Central memory CD4-positive, alpha-beta T cell (primary cell): ENCODE data around the gene HS3ST6.
"Not testable (repeated sequence)": the region's sequence is repeated elsewhere in the genome, so short reads cannot be mapped to it uniquely, and the experiment has no call there.

Experiments
- DNase-seq: peaks from one replicate; pipeline ENCODE4 v3.0.0; 2022

Gene HS3ST6

DNA sequence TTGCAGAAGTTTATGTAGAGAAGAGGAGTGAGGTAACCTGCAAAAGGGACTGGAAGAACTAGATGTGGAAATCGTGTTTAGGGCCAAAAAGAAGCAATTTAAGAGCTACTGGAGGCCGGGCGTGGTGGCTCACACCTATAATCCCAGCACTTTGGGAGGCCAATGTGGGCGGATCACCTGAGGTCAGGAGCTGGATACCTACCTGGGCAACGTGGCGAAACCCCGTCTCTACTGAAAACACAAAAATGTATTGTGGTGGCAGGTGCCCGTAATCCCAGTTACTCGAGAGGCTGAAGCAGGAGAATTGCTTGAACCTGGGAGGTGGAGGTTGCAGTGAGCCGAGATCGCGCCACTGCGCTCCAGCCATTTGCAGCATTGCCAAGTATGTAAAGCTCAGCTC lies 42.1 kb downstream of the HS3ST6 start:
- not testable (repeated sequence) for DNase-seq

DNA sequence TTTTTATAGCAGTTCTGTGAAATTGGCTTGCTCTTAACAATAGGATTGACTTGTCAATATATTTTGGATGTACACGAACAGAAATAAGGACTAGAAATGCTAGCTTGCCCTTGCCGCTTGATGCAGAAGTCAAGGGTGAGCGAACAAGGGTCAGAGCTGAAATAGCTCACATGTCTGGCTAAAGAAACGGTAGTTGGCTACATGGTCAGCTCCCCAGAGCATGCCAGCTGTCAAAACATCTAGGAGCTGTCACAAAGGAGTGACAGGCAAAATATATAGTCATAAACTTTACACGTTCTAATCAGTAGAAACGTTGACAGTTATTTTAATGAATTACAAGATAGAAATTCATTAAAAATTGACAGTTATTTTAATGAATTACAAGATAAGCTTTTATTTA lies 43.4 kb downstream of the HS3ST6 start:
- no peak for DNase-seq

DNA sequence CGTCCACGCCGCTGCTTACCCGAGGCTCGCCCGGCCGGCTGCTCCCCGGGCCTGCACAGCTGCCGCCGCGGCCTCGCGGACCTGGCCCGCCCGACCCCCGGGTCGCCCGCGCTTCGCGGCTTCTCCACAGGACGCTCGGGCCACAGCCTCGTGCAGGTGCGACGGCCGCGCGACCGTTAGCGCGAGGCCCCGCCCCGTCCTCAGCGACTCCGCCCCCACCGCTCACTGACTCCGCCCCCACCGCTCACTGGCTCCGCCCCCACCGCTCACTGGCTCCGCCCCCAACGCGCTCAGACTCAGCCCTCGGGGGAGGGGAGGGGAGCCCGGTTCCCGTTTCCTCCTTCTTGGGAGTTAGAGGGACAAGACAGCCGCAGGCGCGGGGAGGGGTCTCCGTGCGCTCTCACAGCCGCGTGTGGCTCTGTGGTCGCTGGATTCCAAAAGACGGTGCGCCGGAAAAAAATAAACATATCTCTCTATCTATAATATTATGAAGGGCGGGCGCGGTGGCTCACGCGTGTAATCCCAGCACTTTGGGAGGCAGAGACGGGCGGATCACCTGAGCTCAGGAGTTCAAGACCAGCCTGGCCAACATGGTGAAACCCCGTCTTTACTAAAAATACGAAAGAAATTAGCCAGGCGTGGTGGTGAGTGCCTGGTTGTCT lies 46.1 kb downstream of the HS3ST6 start, which contains the start of gene MEIOB:
TSS of gene MEIOB (minus strand) at position 191 of the 662 bp plus-strand sequence. CDS start 3,989 bp downstream, outside the sequence.
- no peak for DNase-seq

DNA sequence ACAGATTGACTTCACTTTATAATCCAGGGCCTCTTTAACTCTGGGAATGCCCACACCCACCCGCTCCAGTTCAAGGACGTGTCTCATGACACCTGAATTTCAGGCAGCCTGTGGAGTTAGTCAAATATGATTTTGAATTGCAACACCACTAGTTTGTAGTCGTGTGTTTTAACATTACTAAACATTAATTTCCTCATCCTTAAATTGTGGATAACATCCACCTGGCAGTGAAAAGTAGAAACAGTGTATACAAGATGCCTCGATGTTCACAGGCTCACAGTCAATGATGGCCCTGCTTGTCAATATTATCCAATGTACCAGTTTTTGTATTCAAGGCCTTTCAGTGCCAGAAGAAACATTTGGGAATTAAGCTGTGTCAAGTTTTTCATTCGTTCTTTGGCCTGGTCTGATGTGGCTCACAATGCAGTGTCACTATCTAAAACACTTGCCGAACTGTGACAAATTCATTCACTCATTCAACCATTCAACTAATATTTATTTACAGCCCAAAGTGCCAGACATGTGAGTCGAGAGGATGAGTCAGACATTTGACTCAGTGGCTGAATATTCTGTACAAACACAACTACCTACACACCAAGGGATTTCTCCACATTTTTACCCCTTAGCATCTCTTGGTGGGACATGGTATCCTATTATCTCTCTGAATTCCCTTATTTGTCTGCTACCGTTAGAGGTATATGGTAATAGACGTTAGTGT lies 47.7 kb downstream of the HS3ST6 start:
- no peak for DNase-seq

DNA sequence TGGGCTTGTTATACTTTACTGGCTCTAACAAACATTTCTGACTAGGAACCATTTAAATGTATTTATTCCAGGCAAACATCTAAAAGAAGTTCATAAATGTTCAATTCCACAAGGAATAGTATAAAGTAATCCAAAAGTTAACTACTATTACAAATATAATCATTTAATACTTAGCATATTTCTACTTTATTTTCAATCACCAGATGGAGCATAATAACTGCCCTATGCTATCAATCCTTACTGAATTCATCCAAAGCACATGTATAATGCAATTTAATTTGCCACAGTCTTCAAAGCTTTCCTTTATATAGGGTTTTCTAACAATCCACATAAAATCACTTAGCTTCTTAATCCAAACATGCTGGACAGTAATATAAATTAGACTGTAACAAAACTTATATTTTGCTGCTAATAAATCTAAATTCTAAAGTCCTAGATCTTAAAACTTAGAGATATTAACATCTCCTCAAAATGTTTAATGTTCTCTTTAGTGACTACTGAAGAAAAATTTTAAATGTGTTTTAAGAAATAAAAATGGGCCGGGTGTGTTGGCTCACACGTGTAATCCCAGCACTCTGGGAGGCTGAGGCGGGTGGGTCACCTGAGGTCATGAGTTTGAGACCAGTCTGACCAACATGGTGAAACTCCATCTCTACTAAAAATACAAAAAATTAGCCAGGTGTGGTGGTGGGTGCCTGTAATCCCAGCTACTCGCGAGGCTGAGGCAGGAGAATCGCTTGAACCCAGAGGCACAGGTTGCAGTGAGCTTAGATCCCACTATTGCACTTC lies 52.1 kb downstream of the HS3ST6 start:
- DNase-seq = no peak

DNA sequence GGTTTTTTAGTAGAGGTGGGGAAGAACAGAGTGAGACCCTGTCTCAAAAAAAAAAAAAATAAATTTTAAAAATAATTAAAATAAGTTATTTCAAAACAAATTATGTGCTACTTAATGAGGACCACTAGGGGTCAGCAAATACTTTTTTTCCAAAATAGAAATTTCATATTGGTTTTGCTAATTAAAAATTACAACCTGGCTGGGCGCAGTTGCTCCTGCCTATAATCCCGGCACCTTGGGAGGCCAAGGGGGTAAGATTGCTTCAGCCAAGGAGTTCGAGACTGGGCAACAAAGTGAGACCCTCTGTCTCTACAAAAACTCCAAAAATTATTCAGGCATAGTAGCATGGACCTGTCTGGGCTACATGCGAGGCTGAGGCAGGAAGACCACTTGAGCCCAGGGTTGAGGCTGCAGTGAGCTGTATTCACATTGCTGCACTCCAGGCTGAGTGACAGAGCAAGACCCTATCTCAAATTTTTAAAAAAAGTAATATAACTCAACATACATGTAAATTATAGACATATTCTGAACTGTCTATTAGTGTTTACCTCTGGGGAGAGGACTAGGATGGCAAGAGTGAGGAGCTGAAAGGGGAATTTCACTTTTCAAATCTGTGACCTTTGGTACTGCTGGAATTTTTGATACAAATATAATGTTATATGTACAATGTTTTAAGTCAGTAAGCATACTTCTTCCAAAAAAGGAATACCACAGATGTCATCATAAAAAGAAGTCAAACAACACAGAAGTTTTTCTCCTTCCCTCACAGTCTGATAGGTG lies 54.3 kb downstream of the HS3ST6 start:
- DNase-seq = peak; percentile 18

DNA sequence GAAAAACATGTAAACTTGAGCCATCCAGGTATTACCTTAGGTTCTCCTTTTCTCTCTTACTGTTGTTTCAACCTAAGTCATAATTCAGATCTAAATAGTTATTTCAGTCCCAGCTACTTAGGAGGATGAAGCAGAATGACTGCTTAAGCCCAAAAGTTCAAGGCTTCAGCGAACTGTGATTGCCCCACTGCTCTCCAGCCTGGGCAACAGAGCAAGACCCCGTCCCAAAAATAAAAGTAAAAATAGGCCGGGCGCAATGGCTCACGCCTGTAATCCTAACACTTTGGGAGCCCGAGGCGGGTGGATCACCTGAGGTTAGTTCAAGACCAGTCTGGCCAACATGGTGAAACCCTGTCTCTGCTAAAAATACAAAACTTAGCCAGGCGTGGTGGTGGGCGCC lies 55.8 kb downstream of the HS3ST6 start:
- DNase-seq = no peak

DNA sequence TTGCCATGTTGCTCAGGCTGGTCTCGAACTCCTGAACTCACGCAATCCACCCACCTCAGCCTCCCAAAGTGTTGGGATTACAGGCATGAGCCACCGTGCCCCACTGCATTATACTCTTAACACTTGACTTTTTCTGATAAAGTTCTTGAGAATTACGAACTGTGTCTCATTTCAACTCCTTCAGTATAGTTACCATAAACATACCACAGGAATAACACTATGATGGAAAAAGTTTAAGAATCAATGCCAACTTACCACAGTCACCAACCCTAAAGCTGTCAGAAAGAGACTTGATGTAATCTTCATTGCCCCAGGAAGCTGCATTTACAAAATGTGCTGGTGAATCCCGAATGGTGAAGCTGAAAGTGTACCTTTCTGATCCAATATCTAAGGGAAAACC lies 56.5 kb downstream of the HS3ST6 start:
- DNase-seq = no peak
